Endometrium (tissue), 2 donors: ENCODE measurements around the gene CGREF1.
"Not testable (repeated sequence)": the region's sequence is repeated elsewhere in the genome, so short reads cannot be mapped to it uniquely, and the experiment has no call there.

Experiments
- FAIRE-seq: peaks from 2 replicates; lab custom pipeline; 2012; peaks lifted over from hg19 to GRCh38; lab: Jason Lieb, UNC
- donor health status: control.
- donor health status: control.

CGREF1 gene

DNA sequence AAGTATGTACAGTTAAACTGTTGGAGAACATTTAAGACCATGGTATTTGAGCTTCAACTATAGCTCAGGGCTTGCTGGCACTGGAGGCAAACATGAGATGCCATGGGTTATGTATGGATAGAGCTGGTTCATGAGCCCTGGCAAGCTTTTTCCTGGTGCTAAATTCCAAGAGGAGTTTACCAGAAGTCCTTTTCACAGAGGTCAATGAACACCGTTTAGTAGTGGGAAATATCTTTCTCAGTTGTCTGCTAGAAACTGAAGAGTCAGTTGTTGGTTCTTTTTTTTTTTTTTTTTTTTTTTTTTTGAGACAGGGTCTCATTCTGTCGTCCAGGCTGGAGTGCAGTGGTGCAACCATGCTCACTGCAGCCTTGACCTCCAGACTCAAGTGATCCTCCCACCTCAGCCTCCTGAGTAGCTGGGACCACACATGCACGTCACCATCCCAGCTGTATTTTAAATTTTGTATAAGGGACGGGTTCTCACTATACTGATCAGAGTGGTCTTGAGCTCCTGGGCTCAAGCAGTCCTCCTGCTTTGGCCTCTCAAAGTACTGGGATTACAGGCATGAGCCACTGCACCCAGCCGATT is 31.0 kb downstream of the CGREF1 start:
- no peak for FAIRE-seq

DNA sequence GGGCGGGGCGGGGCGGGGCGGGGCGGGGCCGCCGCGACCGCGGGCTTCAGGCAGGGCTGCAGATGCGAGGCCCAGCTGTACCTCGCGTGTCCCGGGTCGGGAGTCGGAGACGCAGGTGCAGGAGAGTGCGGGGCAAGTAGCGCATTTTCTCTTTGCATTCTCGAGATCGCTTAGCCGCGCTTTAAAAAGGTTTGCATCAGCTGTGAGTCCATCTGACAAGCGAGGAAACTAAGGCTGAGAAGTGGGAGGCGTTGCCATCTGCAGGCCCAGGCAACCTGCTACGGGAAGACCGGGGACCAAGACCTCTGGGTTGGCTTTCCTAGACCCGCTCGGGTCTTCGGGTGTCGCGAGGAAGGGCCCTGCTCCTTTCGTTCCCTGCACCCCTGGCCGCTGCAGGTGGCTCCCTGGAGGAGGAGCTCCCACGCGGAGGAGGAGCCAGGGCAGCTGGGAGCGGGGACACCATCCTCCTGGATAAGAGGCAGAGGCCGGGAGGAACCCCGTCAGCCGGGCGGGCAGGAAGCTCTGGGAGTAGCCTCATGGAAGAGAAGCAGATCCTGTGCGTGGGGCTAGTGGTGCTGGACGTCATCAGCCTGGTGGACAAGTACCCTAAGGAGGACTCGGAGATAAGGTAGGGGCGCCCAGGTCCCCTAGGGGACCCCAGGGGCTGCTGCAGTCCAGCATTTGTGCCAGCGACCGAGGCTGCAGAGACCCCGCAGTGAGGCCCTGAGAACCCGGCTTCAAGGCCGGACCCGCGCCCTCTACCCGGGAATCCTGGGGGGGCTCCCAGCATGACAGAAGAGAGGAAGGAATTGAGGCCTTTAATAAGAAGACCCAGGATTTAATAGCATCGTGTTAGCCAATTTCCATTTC is 32.0 kb downstream of the CGREF1 start, which contains the start of gene KHK:
Gene KHK, plus strand, starts transcription at position 49 of the 870 bp plus-strand sequence. Its CDS starts 488 bp downstream, at position 537.
- FAIRE-seq: no peak

DNA sequence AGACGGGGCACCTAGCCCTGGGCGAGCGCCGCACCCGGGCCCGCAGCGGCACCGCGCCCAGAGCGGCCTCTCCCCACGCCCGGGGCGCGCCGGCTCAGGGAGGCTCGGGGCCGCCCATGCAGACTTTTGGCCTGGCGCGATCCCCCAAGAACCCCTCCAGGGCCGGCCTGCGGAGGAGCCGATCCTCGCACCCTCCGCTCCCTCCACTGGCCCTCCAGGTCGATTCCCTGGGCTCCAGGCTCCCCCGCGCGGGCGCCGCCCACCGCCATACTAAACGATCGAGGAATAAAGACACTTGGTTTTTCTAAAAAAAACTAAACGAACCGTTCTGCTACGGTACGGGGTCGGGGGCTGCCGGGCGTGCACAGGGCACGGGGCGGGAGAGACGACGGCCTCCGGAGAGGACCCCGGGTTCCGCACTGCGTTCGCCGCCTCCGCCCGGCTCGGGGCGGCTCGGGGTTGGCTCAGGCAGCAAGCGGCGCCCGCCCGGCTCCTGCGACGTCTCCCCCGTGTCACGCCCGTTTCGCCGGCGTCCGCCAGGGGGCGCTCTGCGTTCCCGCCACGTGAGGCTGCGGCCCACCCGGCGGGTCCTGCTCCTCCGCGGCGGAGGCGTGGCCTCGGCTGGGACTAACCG is 32.7 kb downstream of the CGREF1 start:
- no peak for FAIRE-seq

GRCh38 chr2:27085673-27086089 is 33.2 kb downstream of the CGREF1 start:
- no peak for FAIRE-seq

- FAIRE-seq: no peak
These were observed 33.8 kb downstream of the CGREF1 start for GRCh38 chr2:27085062-27085672.

DNA sequence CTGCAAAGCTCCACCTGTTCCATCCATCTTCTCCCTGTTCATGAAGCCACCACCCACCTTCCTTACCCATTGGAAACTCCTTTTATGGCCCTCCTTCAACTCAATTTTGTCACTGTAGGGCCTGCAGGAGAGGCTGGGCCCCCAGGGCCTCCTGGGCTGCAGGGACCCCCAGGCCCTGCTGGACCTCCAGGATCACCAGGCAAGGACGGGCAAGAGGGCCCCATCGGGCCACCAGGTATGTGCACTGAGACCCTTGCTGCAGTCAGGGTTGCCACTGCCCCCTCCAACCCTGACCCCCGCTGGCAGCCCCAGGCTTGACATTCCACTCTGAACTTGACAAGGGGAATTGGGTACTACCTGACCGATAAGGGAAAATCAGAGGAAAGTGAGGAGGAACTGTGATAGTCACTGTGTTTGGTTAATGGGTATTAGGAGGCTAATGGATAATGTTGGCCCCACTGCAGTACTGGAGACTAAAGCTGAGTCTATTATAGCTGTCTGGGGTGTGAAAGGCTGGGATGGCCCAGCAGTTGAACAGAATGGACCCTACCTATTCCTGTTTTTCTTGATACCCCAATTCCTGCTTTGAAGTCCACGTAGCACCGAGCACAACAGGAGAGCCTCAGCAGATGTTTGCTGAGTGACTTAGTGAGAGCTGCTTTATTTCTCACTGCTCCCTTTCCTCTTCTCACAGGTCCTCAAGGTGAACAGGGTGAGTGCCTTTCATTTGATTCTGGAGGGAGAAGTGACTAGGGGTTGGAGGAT is 34.4 kb downstream of the CGREF1 start:
- FAIRE-seq: no peak

- no peak for FAIRE-seq
These were observed 35.3 kb downstream of the CGREF1 start for GRCh38 chr2:27083410-27084296.

DNA sequence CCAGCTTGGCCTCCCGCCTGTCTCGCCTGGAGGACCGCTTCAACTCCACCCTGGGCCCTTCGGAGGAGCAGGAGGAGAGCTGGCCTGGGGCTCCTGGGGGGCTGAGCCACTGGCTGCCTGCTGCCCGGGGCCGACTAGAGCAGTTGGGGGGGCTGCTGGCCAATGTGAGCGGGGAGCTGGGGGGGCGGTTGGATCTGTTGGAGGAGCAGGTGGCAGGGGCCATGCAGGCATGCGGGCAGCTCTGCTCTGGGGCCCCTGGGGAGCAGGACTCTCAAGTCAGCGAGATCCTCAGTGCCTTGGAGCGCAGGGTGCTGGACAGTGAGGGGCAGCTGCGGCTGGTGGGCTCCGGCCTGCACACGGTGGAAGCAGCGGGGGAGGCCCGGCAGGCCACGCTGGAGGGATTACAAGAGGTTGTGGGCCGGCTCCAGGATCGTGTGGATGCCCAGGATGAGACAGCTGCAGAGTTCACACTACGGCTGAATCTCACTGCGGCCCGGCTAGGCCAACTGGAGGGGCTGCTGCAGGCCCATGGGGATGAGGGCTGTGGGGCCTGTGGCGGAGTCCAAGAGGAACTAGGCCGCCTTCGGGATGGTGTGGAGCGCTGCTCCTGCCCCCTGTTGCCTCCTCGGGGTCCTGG is 36.0 kb downstream of the CGREF1 start:
- FAIRE-seq: no peak

DNA sequence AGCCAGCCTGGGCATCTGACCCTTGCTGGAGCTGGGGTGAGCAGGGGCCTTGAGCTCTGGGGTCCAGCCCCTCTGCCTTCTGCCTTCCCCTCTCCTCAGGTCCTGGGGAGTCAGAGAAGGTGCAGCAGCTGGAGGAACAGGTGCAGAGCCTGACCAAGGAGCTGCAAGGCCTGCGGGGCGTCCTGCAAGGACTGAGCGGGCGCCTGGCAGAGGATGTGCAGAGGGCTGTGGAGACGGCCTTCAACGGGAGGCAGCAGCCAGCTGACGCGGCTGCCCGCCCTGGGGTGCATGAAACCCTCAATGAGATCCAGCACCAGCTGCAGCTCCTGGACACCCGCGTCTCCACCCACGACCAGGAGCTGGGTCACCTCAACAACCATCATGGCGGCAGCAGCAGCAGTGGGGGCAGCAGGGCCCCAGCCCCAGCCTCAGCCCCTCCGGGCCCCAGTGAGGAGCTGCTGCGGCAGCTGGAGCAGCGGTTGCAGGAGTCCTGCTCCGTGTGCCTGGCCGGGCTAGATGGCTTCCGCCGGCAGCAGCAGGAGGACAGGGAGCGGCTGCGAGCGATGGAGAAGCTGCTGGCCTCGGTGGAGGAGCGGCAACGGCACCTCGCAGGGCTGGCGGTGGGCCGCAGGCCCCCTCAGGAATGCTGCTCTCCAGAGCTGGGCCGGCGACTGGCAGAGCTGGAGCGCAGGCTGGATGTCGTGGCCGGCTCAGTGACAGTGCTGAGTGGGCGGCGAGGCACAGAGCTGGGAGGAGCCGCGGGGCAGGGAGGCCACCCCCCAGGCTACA is 36.8 kb downstream of the CGREF1 start:
- FAIRE-seq: no peak

DNA sequence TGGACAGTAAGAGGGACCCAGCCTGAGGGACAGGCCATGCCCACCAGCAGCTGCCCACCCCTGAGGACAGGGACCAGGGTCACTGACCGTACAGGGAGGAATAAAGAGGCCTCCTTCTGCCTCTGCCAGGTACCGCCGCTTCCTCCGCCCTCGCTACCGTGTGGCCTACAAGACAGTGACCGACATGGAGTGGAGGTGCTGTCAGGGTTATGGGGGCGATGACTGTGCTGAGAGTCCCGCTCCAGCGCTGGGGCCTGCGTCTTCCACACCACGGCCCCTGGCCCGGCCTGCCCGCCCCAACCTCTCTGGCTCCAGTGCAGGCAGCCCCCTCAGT is 38.4 kb downstream of the CGREF1 start:
- FAIRE-seq: no peak

GRCh38 chr2:27080140-27080469 is 38.8 kb downstream of the CGREF1 start:
- no peak for FAIRE-seq

- no peak for FAIRE-seq
These were observed 39.4 kb downstream of the CGREF1 start for GRCh38 chr2:27079233-27080139.

GRCh38 chr2:27078267-27079194 is 40.4 kb downstream of the CGREF1 start, which contains the start of gene EMILIN1:
TSS of gene EMILIN1 (plus strand) at chr2:27078615. CDS start at chr2:27079066, 451 bp downstream.
- FAIRE-seq: no peak

- FAIRE-seq: no peak
These were observed 41.7 kb downstream of the CGREF1 start for GRCh38 chr2:27077231-27077630.

DNA sequence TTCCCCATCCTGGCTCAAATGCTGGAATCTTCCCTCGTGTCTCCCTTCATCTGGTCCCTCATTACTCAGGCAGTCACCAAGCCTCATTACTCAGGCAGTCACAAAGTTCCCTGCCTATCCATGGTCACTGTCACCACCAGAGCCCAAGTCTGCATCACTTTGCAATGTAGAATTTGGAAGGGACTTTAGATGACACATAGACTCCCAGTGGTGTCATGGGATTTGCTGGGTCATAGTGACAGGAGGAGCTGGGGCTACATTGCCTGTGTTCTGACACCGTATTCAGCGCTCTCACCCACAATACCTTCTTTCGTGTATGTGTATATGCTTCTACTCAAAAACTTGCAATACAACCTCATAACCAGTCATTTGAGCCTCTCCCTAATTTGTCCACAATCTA is 42.6 kb downstream of the CGREF1 start:
- FAIRE-seq: no peak

GRCh38 chr2:27075566-27075871 is 43.4 kb downstream of the CGREF1 start:
- not testable (repeated sequence) for FAIRE-seq

- no peak for FAIRE-seq
These were observed 44.0 kb downstream of the CGREF1 start for GRCh38 chr2:27074738-27075565.
